Measurements from ENCODE around the gene MGAT5.

DNA sequence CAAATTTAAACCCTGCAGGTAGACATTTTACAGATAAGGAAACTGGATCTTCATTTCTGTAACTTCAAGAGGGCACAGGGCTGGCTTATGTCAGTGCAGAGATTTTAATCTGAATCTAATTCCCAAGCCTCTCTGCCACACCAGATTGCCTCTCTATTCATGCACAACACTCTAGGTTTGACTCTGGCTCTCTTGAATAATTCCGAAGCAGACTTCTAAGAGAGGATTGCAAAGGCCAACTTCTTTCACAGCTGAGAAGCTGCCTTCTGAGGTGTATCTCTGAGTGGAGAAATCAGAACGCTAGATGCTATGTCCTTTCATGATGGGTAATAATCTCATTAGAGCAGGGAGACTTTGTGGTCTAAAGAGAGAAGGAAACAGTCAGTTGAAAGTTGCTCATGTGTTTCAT lies 20.1 kb upstream of the MGAT5 start:
- TF ChIP-seq, protein P1, sequence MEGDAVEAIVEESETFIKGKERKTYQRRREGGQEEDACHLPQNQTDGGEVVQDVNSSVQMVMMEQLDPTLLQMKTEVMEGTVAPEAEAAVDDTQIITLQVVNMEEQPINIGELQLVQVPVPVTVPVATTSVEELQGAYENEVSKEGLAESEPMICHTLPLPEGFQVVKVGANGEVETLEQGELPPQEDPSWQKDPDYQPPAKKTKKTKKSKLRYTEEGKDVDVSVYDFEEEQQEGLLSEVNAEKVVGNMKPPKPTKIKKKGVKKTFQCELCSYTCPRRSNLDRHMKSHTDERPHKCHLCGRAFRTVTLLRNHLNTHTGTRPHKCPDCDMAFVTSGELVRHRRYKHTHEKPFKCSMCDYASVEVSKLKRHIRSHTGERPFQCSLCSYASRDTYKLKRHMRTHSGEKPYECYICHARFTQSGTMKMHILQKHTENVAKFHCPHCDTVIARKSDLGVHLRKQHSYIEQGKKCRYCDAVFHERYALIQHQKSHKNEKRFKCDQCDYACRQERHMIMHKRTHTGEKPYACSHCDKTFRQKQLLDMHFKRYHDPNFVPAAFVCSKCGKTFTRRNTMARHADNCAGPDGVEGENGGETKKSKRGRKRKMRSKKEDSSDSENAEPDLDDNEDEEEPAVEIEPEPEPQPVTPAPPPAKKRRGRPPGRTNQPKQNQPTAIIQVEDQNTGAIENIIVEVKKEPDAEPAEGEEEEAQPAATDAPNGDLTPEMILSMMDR (conservative IDR thresholded peaks at IDR 0.05): no peak
- TF ChIP-seq ZFX (IDR thresholded peaks at IDR 0.05): no peak
